Measurements from ENCODE around the gene TMEM108. TPM values are rescaled to one million over a fixed set of nuclear protein-coding genes. Genes with fewer than 3 reads are reported as not detected.

Gene TMEM108
- total and polyA plus RNA-seq, 2 of the 4 experiments (the other 2 are of a cell fraction), result 0.18 to 2.2 TPM

DNA sequence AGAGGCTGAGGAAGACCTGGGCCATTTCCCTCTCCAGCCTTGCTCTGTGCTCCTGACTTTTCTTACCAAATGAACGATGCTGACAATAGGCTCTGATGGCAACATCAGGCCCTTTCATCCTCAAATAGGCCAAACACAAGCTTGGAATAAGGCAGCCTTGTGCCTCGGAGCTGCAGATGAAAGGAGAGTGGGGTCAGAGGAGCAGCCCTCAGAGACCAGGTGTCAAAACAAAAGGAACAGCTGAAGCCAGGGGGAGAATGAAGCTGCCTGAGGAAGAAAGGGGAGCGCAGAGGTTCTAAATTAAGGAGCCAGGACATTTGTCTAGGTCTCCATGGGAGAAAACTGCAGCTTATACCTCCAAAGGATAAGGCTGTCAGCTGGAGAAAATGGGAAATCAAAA is 366.7 kb downstream of the TMEM108 start (continued):
- TF ChIP-seq MAZ (IDR thresholded peaks at IDR 0.05; ENCODE audit: borderline replicate concordance, low read depth, low read length) (no peak), FOS (IDR thresholded peaks at IDR 0.05; ENCODE audit: low read depth, low read length) (no peak)

DNA sequence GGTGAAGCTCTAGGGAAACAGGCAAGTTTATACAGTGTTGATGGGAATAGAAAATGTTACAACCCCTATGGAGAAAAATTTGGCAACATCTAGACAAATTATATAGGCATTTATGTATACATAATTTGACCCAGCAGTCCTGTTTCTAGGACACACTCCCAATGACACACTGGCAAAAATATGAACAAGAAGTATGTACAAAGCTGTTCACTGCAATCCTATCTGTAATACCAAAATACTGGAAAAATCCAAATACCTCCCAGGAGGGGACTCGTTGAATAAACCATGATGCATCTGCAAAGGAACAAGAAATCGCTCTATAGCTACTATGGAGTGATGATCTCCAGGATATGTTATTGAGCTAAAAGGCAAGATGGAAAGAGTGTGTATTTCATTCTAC is 370.2 kb downstream of the TMEM108 start:
- no CpG with 5 or more reads among the region's 2 CpGs for WGBS, 2 experiments (ENCODE audit: extremely low coverage in 2 of 2, insufficient read length in 1 of 2)
- Histone ChIP-seq H3K27ac (ENCODE audit: insufficient read depth, low read length) (no peak overlapping the region), H3K56ac (ENCODE audit: extremely low read depth, insufficient read depth, low read length) (no peak overlapping the region), H3K4me1 (ENCODE audit: control insufficient read depth, insufficient read depth, low read length) (peaks cover 22% of the 10 kb centered on the region), H3K4me2 (ENCODE audit: low read depth, low read length) (peak overlapping the region; percentile 77; the same call in 1 of the 2 replicates), H2AFZ (replicated peaks; ENCODE audit: low read length, poor library complexity) (no peak overlapping the region), H4K20me1 (ENCODE audit: insufficient read depth, low read length) (no peaks in the 10 kb centered on the region), H3K14ac (replicated peaks; ENCODE audit: low read depth, low read length) (no peak overlapping the region), H3K27me3 (ENCODE audit: control insufficient read depth, insufficient read depth, low read length) (no peaks in the 10 kb centered on the region), H3K23ac (ENCODE audit: low read depth, low read length) (no peak overlapping the region), H2BK5ac (ENCODE audit: low read depth, low read length, poor library complexity, severe bottlenecking) (peak overlapping the region; percentile 85), H3K9ac (ENCODE audit: low read depth, low read length) (no peak overlapping the region), H4K5ac (ENCODE audit: low read depth, low read length) (no peak overlapping the region), H2BK120ac (ENCODE audit: low read depth, low read length) (no peak overlapping the region), H2BK20ac (ENCODE audit: low read depth, low read length) (no peak overlapping the region), H3K4me3 (ENCODE audit: insufficient read depth, low read depth, low read length) (no peak overlapping the region), H3K18ac (ENCODE audit: low read depth, low read length) (no peak overlapping the region), H4K8ac (ENCODE audit: low read depth in 2 of 2, low read length in 2 of 2) (peak overlapping the region in 1 of 2 experiments; percentile 18; a peak in 1 of 4 replicates), H2BK15ac (ENCODE audit: low read depth, low read length) (no peak overlapping the region), H3K9me1 (ENCODE audit: insufficient read depth, low read length) (peaks cover 12% of the 10 kb centered on the region; the same call in 1 of the 2 replicates), H3K9me3 (ENCODE audit: control insufficient read depth, insufficient read depth, low read length) (no peaks in the 10 kb centered on the region), H2AK5ac (ENCODE audit: low read depth, low read length) (no peak overlapping the region), H3K36me3 (ENCODE audit: control insufficient read depth, insufficient read depth, low read length) (no peaks in the 10 kb centered on the region), H3K4ac (ENCODE audit: low read depth, low read length) (no peak overlapping the region), H4K91ac (ENCODE audit: insufficient read depth, low read depth, low read length) (no peak overlapping the region; the same call in 1 of the 2 replicates), H2AK9ac (replicated peaks; ENCODE audit: low read depth, low read length, poor library complexity) (no peak overlapping the region), H3K79me1 (ENCODE audit: low read depth in 1 of 2, low read length in 2 of 2) (peaks cover 12 to 29% of the 10 kb centered on the region in 2 experiments)
- ATAC-seq (ENCODE audit: low read depth) (peak; percentile 54), DNase-seq (peak; percentile 58)
- in situ Hi-C loops (cut with MboI; ENCODE audit: low sequenced_read_pairs), result no loop called here
- CTCF ChIA-PET, result interaction anchor here (0.8 kb wide), 1 partner anchor 682 kb away, joined by 4 read pairs; no protein-coding TSS in a partner anchor
- BruUV-seq (replicated peaks), result no TSS peak
- dilution Hi-C loops (cut with HindIII; ENCODE audit: low sequenced_read_pairs, unreplicated experiment), result no loop called here
- TF ChIP-seq SMC3 (IDR thresholded peaks at IDR 0.05; ENCODE audit: low read depth, low read length) (no peak), MXI1 (IDR thresholded peaks at IDR 0.05; ENCODE audit: borderline replicate concordance, low read depth, low read length) (no peak), NFE2L2 (IDR thresholded peaks at IDR 0.05; ENCODE audit: low read depth, low read length) (no peak), MAZ (IDR thresholded peaks at IDR 0.05; ENCODE audit: borderline replicate concordance, low read depth, low read length) (no peak), POLR2A (IDR thresholded peaks at IDR 0.05; ENCODE audit: low read depth, low read length) (no peak), RAD21 (IDR thresholded peaks at IDR 0.05; ENCODE audit: low read length) (no peak), BHLHE40 (IDR thresholded peaks at IDR 0.05; ENCODE audit: low read depth, low read length) (no peak), MAFK (IDR thresholded peaks at IDR 0.05; ENCODE audit: low read depth, low read length) (no peak), RCOR1 (IDR thresholded peaks at IDR 0.05; ENCODE audit: insufficient replicate concordance, low read length) (no peak)
- TF ChIP-seq, protein P1, sequence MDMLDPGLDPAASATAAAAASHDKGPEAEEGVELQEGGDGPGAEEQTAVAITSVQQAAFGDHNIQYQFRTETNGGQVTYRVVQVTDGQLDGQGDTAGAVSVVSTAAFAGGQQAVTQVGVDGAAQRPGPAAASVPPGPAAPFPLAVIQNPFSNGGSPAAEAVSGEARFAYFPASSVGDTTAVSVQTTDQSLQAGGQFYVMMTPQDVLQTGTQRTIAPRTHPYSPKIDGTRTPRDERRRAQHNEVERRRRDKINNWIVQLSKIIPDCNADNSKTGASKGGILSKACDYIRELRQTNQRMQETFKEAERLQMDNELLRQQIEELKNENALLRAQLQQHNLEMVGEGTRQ (IDR thresholded peaks at IDR 0.05; ENCODE audit: low read depth, low read length), result no peak
- TF ChIP-seq, protein P2, sequence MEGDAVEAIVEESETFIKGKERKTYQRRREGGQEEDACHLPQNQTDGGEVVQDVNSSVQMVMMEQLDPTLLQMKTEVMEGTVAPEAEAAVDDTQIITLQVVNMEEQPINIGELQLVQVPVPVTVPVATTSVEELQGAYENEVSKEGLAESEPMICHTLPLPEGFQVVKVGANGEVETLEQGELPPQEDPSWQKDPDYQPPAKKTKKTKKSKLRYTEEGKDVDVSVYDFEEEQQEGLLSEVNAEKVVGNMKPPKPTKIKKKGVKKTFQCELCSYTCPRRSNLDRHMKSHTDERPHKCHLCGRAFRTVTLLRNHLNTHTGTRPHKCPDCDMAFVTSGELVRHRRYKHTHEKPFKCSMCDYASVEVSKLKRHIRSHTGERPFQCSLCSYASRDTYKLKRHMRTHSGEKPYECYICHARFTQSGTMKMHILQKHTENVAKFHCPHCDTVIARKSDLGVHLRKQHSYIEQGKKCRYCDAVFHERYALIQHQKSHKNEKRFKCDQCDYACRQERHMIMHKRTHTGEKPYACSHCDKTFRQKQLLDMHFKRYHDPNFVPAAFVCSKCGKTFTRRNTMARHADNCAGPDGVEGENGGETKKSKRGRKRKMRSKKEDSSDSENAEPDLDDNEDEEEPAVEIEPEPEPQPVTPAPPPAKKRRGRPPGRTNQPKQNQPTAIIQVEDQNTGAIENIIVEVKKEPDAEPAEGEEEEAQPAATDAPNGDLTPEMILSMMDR (conservative IDR thresholded peaks at IDR 0.05; ENCODE audit: low read depth, low read length), result no peak
- TF ChIP-seq, protein P3, sequence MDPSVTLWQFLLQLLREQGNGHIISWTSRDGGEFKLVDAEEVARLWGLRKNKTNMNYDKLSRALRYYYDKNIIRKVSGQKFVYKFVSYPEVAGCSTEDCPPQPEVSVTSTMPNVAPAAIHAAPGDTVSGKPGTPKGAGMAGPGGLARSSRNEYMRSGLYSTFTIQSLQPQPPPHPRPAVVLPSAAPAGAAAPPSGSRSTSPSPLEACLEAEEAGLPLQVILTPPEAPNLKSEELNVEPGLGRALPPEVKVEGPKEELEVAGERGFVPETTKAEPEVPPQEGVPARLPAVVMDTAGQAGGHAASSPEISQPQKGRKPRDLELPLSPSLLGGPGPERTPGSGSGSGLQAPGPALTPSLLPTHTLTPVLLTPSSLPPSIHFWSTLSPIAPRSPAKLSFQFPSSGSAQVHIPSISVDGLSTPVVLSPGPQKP (IDR thresholded peaks at IDR 0.05; ENCODE audit: borderline replicate concordance, low read depth, low read length), result no peak
- POLR2A ChIA-PET (ENCODE audit: unreplicated experiment), result no interaction called here
- intact Hi-C loops (cut with micrococcal nuclease), result no loop called here
